HCT116 (cell line): Measurements from ENCODE around the gene PRPF4. TPM values are rescaled to one million over a fixed set of nuclear protein-coding genes. Genes with fewer than 3 reads are reported as not detected.

Experiments
- ATAC-seq: fragments of 200-7000 bp; cut with Tn5 transposase; 2 replicates; pipeline ENCODE4 v1.9.1; 2020; ENCODE audit warnings: mild to moderate bottlenecking, moderate library complexity
- BruUV-seq: library from RNA; stranded (reverse); fragments of 400-500 nt; replicated peaks from 2 replicates; lab custom pipeline; 2021; lab: Mats Ljungman, UMichigan
- CTCF ChIA-PET: fragments of 300-600 bp; sonication (Branson Sonifier 250); formaldehyde crosslinking; loops from one replicate; lab custom pipeline; 2021; ENCODE audit warnings: antibody characterized with exemption; lab: Charles Lee
- POLR2A ChIA-PET: fragments of 300-600, 350-600 bp; sonication (Branson Sonifier 250); formaldehyde crosslinking; loops from one replicate; lab custom pipeline; 2021; ENCODE audit warnings: antibody characterized with exemption; lab: Charles Lee
- RAD21 ChIA-PET, 2 experiments: fragments of 300-600 bp; sonication (Branson Sonifier 250); formaldehyde crosslinking; loops; one replicate each; lab custom pipeline; 2023; ENCODE audit warnings: low total read pairs in 2 of 2; ENCODE audit not compliant: uncharacterized antibody in 2 of 2, unreplicated experiment in 2 of 2, low non-redundant PET in 1 of 2; lab: Charles Lee
- DNase-seq: peaks from one replicate; pipeline ENCODE4 v3.0.0-alpha.2; 2010; ENCODE audit warnings: low read depth, low spot score
- H2AFZ ChIP-seq: fragments of 200-600 bp; shearing (Covaris generic), sonication (generic); 2 replicates; pipeline ENCODE4 v1.6.1; 2017; ENCODE audit warnings: low read depth, mixed run types, mixed read lengths, antibody characterized with exemption, low read length; ENCODE audit not compliant: poor library complexity, severe bottlenecking
- H3K27ac ChIP-seq: 2 replicates; pipeline ENCODE4 v1.5.1; 2012; ENCODE audit warnings: low read depth, low read length
- H3K27me3 ChIP-seq: fragments of 200-600 bp; sonication (generic); 2 replicates; pipeline ENCODE4 v1.6.1; 2016; ENCODE audit warnings: mixed run types, low read length, mixed read lengths; ENCODE audit not compliant: insufficient read depth
- H3K36me3 ChIP-seq, 2 experiments: fragments of 200-500 bp in 1 of 2; fragments of 200-600 bp in 1 of 2; sonication (Bioruptor generic) in 1 of 2; sonication (generic) in 1 of 2; 2 replicates each; pipeline versions ENCODE4 v1.5.1 to v1.6.1; 2014 to 2016; ENCODE audit warnings: low read length in 2 of 2, inconsistent platforms in 1 of 2, mixed read lengths in 1 of 2, mixed run types in 1 of 2; ENCODE audit not compliant: insufficient read depth in 2 of 2, control insufficient read depth in 1 of 2
- H3K4me1 ChIP-seq, 2 experiments: fragments of 200-600 bp in 1 of 2; sonication (generic) in 1 of 2; 2 replicates each; pipeline versions ENCODE4 v1.5.1 to v1.6.1; 2012 to 2017; ENCODE audit warnings: low read length in 2 of 2, inconsistent platforms in 1 of 2, mild to moderate bottlenecking in 1 of 2, mixed read lengths in 1 of 2, mixed run types in 1 of 2, moderate library complexity in 1 of 2; ENCODE audit not compliant: insufficient read depth in 2 of 2, control insufficient read depth in 1 of 2
- H3K4me2 ChIP-seq: fragments of 200-600 bp; sonication (generic); 2 replicates; pipeline ENCODE4 v1.6.1; 2017; ENCODE audit warnings: mixed run types, low read length, mixed read lengths
- H3K4me3 ChIP-seq, 2 experiments: fragments of 200-600 bp in 1 of 2; sonication (generic) in 1 of 2; replicated peaks in 1 of 2; 2 replicates each; pipeline ENCODE4 v1.5.1; 2011 to 2016; ENCODE audit warnings: low read length in 2 of 2, control low read depth in 1 of 2, low read depth in 1 of 2, mild to moderate bottlenecking in 1 of 2, mixed read lengths in 1 of 2, mixed run types in 1 of 2
- H3K79me2 ChIP-seq: fragments of 200-600 bp; sonication (generic); 2 replicates; pipeline ENCODE4 v1.6.1; 2017; ENCODE audit warnings: mild to moderate bottlenecking, mixed run types, low read length, moderate library complexity, mixed read lengths; ENCODE audit not compliant: insufficient read depth
- H3K9ac ChIP-seq: fragments of 200-600 bp; sonication (generic); 2 replicates; pipeline ENCODE4 v1.6.1; 2016; ENCODE audit warnings: low read length, mixed read lengths
- H3K9me2 ChIP-seq: fragments of 200-600 bp; sonication (generic), shearing (Covaris generic); 2 replicates; pipeline ENCODE4 v1.6.1; 2017; ENCODE audit warnings: mixed run types, mild to moderate bottlenecking, moderate library complexity; ENCODE audit not compliant: insufficient read depth
- H3K9me3 ChIP-seq, 2 experiments: fragments of 200-500 bp in 1 of 2; fragments of 200-600 bp in 1 of 2; sonication (Bioruptor generic) in 1 of 2; sonication (generic) in 1 of 2; 2 replicates each; pipeline ENCODE4 v1.6.1; 2014 to 2017; ENCODE audit warnings: low read length in 2 of 2, mixed read lengths in 2 of 2, inconsistent platforms in 1 of 2, low read depth in 1 of 2, mild to moderate bottlenecking in 1 of 2, mixed run types in 1 of 2, moderate library complexity in 1 of 2; ENCODE audit not compliant: control insufficient read depth in 1 of 2, insufficient read depth in 1 of 2
- H4K20me1 ChIP-seq: fragments of 200-600 bp; sonication (generic), shearing (Covaris generic); 2 replicates; pipeline ENCODE4 v1.6.1; 2017; ENCODE audit warnings: mixed run types, mild to moderate bottlenecking, moderate library complexity; ENCODE audit not compliant: insufficient read depth
- CBX3 ChIP-seq: IDR thresholded peaks from 2 replicates; pipeline ENCODE4 v1.6.1; 2012; ENCODE audit warnings: low read depth
- CEBPB ChIP-seq: IDR thresholded peaks from 2 replicates; pipeline ENCODE4 v1.6.1; 2012; ENCODE audit warnings: low read depth
- CTCF ChIP-seq, 3 experiments: fragments of 200-600 bp in 1 of 3; sonication (generic) in 1 of 3; IDR thresholded peaks in 2 of 3; conservative IDR thresholded peaks in 1 of 3; 2 replicates each; pipeline ENCODE4 v1.5.1; 2012 to 2017; ENCODE audit warnings: low read depth in 2 of 3, low read length in 2 of 3, antibody characterized with exemption in 1 of 3, borderline replicate concordance in 1 of 3, control low read depth in 1 of 3, mild to moderate bottlenecking in 1 of 3, mixed read lengths in 1 of 3, mixed run types in 1 of 3, moderate library complexity in 1 of 3; ENCODE audit not compliant: insufficient read depth in 1 of 3
- ELF1 ChIP-seq: IDR thresholded peaks from 2 replicates; pipeline ENCODE4 v1.6.1; 2012; ENCODE audit warnings: low read depth, borderline replicate concordance
- EZH2 ChIP-seq: fragments of 200-600 bp; sonication (generic); IDR thresholded peaks from 2 replicates; pipeline ENCODE4 v1.6.1; 2017; ENCODE audit warnings: antibody characterized with exemption, mixed run types
- POLR2A ChIP-seq: IDR thresholded peaks from 2 replicates; pipeline ENCODE4 v1.7.0; 2011; ENCODE audit warnings: borderline replicate concordance; ENCODE audit not compliant: insufficient read depth, insufficient read length; ENCODE audit errors: extremely low read depth
- SIN3A ChIP-seq: IDR thresholded peaks from 2 replicates; pipeline ENCODE4 v1.6.1; 2012; ENCODE audit warnings: low read depth
- TCF7L2 ChIP-seq: IDR thresholded peaks from 2 replicates; pipeline ENCODE4 v1.7.0; 2011; ENCODE audit warnings: borderline replicate concordance, inconsistent platforms; ENCODE audit not compliant: insufficient read depth, insufficient read length; ENCODE audit errors: extremely low read depth
- YY1 ChIP-seq: IDR thresholded peaks from 2 replicates; pipeline ENCODE4 v1.6.1; 2011; ENCODE audit warnings: low read length, low read depth, moderate library complexity, mild to moderate bottlenecking; ENCODE audit not compliant: insufficient replicate concordance; ENCODE audit errors: extremely low read depth
- intact Hi-C: fragments of 100-400 bp; cut with micrococcal nuclease; formaldehyde crosslinking; loops from 2 replicates; pipeline ENCODE4 v1.10.0; 2022
- total RNA-seq: library from RNA; stranded (reverse); gene quantifications from one replicate; pipeline ENCODE4 v1.2.1, GENCODE V29; 2021; ENCODE audit not compliant: unreplicated experiment
- TF ChIP-seq, protein P1 (sequence below): IDR thresholded peaks from 2 replicates; pipeline ENCODE4 v1.6.1; 2012; ENCODE audit warnings: low read depth
- TF ChIP-seq, protein P2 (sequence below): IDR thresholded peaks from 2 replicates; pipeline ENCODE4 v1.6.1; 2012

Gene PRPF4
- total RNA-seq, 1 experiment from 2014 or later: 53.9 TPM

- ATAC-seq (no peak), DNase-seq (no peak)
- ChIA-PET RAD21 (no interaction called here), POLR2A (interaction anchor here (0.7 kb wide), 1 partner anchor 20 kb away, joined by 3 read pairs; the partner anchor contains the start of genes FKBP15 and SLC31A1), CTCF (no interaction called here)
- Histone ChIP-seq H3K4me1 (peaks cover 0 to 8% of the 10 kb centered on the region in 2 experiments; a peak in 3 of 4 replicates), H3K9me2 (no peaks in the 10 kb centered on the region), H3K27ac (no peak overlapping the region), H3K9me3 (no peaks in the 10 kb centered on the region), H3K4me2 (no peak overlapping the region), H3K79me2 (no peaks in the 10 kb centered on the region; the same call in 1 of the 2 replicates), H3K9ac (no peak overlapping the region), H4K20me1 (no peaks in the 10 kb centered on the region), H2AFZ (no peak overlapping the region), H3K27me3 (no peaks in the 10 kb centered on the region), H3K4me3 (no peak overlapping the region), H3K36me3 (no peaks in the 10 kb centered on the region)
- intact Hi-C loops: no loop called here
- no TSS peak for BruUV-seq
- no peak for TF ChIP-seq EZH2
- TF ChIP-seq, protein P1, sequence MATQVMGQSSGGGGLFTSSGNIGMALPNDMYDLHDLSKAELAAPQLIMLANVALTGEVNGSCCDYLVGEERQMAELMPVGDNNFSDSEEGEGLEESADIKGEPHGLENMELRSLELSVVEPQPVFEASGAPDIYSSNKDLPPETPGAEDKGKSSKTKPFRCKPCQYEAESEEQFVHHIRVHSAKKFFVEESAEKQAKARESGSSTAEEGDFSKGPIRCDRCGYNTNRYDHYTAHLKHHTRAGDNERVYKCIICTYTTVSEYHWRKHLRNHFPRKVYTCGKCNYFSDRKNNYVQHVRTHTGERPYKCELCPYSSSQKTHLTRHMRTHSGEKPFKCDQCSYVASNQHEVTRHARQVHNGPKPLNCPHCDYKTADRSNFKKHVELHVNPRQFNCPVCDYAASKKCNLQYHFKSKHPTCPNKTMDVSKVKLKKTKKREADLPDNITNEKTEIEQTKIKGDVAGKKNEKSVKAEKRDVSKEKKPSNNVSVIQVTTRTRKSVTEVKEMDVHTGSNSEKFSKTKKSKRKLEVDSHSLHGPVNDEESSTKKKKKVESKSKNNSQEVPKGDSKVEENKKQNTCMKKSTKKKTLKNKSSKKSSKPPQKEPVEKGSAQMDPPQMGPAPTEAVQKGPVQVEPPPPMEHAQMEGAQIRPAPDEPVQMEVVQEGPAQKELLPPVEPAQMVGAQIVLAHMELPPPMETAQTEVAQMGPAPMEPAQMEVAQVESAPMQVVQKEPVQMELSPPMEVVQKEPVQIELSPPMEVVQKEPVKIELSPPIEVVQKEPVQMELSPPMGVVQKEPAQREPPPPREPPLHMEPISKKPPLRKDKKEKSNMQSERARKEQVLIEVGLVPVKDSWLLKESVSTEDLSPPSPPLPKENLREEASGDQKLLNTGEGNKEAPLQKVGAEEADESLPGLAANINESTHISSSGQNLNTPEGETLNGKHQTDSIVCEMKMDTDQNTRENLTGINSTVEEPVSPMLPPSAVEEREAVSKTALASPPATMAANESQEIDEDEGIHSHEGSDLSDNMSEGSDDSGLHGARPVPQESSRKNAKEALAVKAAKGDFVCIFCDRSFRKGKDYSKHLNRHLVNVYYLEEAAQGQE: no peak
- no peak for TF ChIP-seq POLR2A
- TF ChIP-seq, protein P2, sequence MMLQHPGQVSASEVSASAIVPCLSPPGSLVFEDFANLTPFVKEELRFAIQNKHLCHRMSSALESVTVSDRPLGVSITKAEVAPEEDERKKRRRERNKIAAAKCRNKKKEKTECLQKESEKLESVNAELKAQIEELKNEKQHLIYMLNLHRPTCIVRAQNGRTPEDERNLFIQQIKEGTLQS: no peak
- no peak for TF ChIP-seq CEBPB
- no peak for TF ChIP-seq YY1
- no peak for TF ChIP-seq ELF1
- TF ChIP-seq CTCF (IDR thresholded peaks at IDR 0.05 in 2 of 3, conservative IDR thresholded peaks at IDR 0.05 in 1 of 3; ENCODE audit: borderline replicate concordance in 1 of 3, insufficient read depth in 1 of 3, low read depth in 2 of 3, low read length in 2 of 3): no peak
- no peak for TF ChIP-seq CBX3
- TF ChIP-seq SIN3A: no peak
- no peak for TF ChIP-seq TCF7L2
These were observed 34.3 kb upstream of the PRPF4 start for GRCh38 chr9:113241161-113241560.
